GM21737 (cell line): ENCODE data around the gene ATP8A2.
"Not testable (repeated sequence)": the region's sequence is repeated elsewhere in the genome, so short reads cannot be mapped to it uniquely, and the experiment has no call there.

Experiments used
- ATAC-seq: cut with Tn5 transposase; IDR thresholded peaks from one replicate; pipeline ENCODE4 v1.9.1; 2021; ENCODE audit warnings: mild to moderate bottlenecking, moderate library complexity; ENCODE audit not compliant: unreplicated experiment

The ATP8A2 gene

DNA sequence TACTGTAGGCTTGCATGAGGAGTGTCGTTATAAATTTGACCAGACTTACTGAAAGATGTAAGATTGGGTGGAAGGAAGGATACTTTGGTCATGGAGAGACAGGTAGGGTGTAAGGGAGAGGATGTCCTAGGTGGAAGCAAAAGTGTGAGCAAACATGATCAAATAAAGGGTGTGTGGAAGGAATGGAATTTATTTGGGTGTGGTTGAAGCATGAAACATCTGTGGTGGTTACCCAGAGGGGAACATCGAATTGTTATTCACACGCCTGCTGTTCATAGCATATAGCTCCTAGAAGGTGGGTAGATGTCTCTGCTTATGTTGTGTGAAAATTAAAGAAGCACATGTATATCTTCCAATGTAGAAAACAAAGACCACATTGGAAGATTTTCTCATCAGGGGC, 157.7 kb downstream of the ATP8A2 start:
- no peak for ATAC-seq

DNA sequence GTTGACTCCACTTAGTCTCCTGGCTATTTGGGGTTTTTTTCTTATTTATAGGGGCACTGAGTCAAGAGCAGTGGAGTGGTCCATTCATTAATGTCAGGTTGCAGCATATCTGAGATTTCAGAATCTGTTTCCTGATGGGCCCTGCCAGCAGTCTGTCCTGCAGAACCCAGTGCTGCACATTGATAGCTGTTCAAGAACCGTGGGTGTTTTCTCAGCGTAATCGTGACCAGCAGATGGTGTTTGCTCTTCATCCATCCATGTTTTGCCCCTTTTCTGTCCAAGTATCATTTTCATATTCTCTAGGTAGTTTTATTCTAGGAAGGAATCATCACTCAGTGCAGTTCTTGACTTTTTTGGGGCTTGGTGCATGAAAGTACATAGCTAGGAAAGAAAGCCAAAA, 166.5 kb downstream of the ATP8A2 start:
- no peak for ATAC-seq

DNA sequence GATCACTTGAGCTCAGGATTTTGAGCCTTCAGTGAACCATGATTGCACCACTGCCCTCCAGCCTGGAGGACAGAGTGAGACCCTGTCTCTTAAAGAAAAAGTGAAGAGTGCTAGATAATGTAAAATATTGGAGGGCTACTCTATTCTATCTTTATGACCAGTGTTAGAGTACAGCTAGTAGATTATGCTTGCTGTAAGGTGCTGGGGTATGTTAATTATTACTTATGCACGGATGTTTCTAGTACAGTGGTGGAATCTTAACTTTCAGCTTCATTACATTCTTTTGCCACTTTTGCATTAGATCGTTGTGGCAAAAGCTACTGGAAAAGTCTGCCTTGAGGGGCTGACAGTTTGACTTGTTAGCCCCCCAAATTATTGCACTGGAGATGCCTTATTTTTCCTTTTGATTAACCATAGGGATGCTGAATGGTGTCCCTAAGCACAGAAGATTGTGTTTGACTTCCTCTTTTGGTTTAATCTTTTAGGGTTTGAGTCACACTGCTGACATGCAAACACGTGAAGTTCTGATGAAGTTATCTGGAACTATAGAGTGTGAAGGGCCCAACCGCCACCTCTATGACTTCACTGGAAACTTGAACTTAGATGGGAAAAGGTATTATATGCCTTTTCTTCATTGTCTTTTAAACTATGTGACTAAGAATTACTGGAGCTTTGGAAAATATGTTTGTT, 169.8 kb downstream of the ATP8A2 start:
- no peak for ATAC-seq

DNA sequence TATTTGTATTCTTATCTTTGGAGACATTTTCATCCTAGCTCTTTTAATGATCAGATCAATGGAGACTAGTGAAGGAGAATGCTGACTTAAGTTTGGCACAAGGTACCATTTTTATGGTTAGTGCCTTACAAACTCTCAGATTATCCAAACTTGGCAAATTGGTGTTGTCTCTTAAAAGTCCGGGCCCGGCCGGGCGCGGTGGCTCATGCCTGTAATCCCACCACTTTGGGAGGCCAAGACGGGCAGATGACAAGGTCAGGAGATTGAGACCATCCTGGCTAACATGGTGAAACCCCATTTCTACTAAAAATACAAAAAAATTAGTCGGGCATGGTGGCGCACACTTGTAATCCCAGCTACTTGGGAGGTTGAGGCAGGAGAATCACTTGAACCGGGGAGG, 177.2 kb downstream of the ATP8A2 start:
- not testable (repeated sequence) for ATAC-seq

DNA sequence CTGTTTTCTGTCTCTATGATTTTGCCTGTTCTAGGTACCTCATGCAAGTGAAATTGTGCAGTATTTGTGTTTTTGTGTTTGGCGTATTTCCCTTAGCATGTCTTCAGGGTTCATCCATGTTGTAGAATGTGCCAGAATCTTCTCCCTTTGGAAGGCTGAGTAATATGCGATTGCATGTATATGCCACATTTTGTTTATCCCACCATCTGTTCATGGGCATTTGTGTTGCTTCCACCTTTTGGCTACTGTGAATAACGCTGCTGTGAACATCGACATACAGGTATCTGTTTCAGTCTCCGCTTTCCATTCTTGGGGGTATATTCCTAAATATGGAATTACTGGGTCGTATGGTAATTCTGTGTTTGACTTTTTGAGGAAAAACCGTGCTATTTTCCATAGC, 190.0 kb downstream of the ATP8A2 start:
- no peak for ATAC-seq

DNA sequence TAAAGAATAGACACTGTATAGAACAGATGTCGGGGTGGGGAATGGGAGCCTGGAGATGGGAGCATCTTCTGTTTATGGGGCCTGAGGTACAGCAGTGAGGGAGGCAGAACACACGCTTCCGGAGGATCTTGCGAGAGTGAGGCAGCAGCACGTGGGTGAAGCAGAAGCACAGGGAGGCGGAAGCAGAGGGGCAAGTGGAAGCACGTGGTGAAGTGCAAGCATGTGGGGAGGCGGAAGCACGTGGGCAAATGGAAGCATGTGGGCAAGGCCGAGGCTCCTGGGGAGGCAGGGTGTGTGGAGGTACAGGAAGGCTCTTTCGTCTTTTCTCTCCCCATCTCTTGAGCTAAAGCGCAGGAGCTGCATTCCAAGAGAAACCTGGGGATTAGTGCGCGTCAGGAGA, 198.4 kb downstream of the ATP8A2 start:
- no peak for ATAC-seq

DNA sequence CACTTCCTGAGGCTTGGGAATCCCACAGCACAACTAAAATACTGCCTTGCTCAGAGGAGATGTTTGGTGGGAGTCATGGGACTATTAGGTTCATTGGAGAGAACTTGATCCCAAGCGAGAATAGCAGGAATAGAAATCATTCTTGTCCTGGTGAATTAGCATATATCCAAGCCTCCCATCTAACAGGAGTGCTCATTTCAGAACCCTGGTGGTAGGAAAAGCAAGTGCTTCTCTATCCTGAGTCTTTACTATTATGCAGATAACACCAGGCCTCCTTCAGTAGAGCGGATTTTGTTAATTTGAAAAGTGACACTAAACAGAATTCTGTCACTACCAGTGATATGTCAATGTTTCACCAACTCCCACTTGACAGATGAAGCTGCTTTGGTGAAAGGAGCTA, 199.5 kb downstream of the ATP8A2 start:
- ATAC-seq = no peak

DNA sequence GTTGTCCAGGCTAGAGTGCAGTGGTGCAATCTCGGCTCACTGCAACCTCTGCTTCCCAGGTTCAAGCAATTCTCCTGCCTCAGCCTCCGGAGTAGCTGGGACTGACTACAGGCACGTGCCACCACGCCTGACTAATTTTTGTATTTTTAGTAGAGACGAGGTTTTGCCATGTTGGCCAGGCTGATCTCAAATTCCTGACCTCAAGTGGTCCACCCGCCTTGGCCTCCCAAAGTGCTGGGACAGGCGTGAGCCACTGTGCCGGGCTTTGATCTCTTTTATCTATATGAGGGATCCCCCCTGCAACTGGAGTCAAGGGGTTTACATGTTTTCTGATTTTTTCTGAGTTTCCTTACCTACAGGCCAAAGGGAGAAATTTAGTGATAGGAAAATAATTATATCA, 200.4 kb downstream of the ATP8A2 start:
- ATAC-seq = not testable (repeated sequence)

DNA sequence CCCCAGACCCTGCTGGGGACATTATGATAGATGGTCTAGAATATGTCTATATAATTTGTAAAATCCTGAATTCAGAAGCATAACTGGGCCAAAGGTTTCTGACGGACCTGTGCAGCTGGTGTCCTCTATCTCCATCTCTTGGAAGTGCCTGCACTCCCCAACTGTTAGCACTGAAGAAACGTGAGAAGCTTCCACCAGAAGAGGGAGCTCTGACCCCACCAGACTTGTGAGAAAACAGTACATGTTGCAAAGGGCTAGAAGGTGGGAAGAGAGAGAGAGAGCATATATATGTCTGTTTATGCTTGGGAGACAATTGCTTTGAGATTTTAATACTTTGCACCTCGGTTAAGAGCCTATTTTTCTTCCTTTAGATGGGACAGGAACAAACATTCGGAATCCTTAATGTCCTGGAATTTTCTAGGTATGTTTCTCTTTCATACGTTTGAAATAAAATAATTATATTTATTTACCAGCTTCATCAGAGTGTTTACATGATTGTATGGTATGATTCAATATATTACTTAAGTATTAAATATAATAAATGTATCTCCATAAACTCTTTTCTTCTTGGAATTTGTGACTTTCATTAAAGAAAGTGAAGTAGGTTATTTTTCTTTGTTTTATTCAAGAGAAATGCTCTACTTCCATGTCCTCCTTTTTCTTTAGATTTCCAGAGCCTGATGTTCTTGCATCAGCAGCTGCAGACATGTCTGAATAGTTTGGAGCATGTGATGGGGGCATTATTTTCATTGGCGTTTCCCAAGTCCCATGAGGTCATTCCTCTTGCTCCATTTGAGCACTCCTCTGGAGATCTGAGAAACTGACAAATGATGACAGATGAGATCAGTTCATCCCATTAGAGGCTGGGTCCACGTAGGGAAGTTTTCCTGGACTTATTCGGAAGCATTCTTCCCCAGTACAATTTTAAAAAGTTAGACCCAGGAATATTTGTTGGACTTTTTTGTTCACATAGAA, 202.9 kb downstream of the ATP8A2 start:
- ATAC-seq = no peak

DNA sequence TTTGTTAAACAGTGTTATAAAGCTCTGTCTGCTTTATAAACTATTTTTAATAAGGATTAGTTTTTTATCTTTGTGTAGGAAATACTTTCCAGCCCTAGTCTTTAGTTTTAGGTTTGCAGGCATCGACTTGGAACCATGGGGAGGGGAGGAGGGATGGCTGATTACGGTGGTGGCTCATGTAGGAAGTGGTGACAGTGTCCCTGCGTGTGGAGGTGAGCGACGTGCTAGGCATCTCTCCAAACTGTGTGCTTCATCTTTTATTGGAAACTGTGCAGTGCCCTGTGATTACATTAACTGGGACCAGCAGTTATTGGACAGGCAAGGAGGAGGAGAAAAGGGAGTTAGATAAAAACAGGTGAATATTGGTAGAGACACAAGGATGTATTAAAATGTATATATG, 203.8 kb downstream of the ATP8A2 start:
- no peak for ATAC-seq

DNA sequence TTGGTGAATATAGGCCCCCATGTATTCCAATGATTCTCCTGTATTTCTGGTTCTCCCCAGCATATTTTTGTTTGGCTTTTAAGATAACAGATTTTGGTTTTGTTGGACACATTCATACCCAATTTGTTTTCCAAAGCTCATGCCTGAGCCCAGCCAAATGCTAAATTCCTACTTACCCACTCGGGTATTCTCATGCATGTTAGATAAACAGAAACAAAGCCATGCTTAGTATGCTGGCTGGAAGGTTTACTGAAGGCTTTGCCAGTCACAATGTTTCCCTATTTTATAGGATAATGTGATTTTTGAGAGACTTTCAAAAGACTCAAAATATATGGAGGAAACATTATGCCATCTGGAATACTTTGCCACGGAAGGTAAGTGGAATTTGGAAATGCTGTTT, 206.8 kb downstream of the ATP8A2 start:
- ATAC-seq = no peak

DNA sequence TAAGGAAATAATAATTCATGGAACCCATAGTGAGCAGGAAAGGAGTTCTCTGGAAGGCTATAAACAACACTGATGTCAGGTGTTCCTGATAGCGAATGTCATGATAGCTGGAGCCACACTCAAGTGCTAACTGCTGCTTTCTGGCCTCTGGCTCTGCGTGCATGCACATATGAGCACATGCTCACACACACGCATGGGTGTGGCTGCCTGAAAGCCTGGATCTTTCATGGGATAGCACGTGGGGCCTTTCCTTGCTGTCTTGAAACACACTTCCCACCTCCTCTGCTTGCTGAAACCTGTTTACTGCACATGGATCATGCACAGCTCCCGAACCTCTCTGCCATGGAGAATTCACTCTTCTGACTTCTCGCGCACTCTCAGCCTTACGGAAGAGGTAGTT, 207.4 kb downstream of the ATP8A2 start:
- ATAC-seq = no peak

DNA sequence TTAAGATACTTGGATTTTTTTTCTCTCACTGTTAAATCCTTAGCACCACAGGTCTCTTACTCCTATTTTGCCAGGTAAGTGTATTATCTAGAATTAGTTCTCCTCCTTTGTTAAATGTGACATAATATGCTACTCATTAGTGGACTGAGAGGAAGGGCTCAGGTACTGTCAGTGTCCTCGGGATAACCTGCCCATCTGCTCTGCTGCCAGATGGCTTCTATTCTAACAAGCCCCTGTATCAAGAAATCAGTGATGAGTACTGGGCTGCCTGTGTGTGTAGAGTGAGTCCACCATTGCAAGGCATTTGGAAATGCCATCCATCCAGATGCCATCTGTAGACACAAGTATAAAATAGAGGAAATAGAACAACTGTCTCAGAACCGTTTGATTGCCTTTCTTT, 209.6 kb downstream of the ATP8A2 start:
- ATAC-seq = no peak

DNA sequence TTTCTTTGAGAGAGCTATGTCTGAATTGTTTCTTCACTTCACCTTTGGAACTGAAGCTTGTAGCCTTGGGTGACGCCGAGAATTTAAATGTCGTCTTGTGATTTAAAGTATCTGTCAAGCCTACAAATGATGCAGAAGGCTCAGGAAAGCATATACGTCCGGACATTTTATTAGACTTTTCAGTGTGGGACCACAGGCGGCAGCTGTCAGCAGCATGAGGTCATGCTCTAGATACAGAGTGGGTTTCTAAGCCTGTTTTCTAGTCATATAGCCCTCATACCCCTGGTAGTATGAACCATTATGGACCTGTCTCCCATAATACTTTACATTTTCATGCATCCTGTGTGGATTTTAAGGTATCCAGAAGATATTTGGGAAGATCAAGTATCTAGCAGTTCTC, 212.3 kb downstream of the ATP8A2 start:
- ATAC-seq = no peak

DNA sequence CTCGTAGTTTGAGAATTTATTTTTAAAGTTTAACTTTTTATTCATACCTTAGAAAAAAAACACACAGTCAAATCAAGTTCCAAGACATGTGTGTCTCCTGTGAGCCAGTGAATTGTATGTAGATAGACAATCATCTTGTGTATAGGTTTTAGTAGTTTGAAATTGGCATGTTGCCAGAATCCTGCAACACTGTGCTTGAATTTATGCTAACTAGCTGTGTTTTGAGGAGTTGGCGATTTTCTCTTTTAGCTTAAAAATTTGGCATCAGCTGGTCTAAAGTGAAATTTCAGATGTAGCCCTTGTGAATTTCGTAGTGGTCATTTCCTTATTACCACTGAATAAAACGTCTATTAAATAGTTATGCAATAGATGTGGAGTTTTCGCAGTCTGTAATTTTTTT, 213.2 kb downstream of the ATP8A2 start:
- ATAC-seq = no peak

DNA sequence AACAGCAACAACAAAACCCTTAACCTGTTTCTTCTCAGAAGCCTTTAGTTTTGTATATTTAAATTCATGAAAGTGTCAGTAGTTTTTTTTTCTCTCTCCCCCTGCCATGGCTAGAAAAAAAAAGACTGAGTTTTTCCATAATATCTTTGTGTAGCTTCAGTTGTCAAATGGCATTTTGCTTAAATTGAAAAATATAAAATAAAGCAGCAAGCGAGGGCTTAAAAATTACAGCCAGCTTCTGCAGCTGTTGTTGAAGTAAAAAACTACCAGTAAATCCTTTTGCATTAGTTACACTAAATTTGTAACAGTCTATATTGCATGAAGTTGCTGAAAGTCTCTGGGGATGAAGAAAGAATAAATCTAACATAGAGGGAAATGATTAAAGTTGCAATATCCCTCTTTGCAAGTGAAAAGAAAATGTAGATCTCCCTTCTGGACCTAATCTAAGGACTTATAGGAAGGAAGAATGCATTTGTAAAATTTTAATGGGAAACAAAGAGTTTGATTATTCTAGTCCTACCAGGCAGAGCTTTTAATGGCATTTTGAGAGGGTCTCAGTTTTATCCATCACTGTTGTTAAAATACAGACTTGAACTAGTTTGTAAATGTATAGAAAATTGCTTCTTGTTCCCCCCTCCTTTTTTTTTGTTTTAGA, 215.7 kb downstream of the ATP8A2 start:
- ATAC-seq = no peak

DNA sequence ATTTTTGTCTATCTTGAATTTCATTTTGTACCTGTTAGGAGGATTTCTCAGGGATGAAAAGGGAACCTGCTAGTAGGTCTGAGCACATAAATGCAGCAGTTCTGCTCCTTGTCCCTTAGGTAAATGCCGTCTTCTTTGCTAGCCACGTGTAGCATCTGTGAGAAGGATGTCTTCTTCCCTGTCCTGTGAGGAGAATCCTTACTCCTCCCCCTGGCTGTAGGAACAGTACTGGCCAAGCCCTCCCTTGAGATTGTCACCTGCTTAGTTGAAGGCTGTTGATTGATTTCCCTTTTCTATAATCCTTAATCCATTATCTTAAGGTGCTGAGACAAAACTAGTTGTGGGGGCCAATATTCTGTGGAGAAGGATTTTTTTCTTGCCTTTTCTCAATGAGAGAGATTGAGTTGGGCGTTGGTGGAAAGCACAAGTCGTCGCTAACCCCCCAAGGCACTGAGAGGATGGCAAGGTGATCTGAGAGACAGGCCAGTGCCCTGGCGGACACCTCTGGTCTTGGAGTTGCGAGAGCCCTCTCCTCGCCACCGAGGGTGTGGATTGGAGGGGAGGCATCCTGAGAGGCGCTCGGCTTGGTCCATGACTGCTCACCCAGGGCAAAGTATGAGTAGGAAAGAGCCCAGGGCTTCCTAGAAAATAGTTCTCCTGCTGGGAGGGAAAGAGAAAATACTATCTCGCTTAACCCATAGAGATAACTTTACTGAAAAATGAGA, 216.7 kb downstream of the ATP8A2 start:
- ATAC-seq = no peak

DNA sequence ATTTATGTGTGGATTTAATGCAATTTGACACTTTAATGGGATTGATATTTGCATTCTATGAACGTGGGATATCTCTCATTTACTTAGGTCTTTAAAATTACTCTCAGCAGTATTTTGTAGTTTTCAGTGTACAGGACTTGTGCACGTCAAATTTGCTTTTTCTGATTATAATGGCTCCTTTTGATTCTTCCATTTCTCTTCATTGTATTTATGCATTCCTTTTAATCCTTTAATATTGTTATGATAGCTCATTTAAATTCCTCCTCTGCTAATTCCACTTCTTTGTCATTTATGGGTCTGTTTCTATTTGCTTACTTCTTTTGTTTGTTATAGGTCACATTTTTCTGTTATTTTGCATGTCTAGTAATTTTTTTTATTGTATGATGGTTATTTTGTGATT, 226.6 kb downstream of the ATP8A2 start:
- ATAC-seq = no peak

DNA sequence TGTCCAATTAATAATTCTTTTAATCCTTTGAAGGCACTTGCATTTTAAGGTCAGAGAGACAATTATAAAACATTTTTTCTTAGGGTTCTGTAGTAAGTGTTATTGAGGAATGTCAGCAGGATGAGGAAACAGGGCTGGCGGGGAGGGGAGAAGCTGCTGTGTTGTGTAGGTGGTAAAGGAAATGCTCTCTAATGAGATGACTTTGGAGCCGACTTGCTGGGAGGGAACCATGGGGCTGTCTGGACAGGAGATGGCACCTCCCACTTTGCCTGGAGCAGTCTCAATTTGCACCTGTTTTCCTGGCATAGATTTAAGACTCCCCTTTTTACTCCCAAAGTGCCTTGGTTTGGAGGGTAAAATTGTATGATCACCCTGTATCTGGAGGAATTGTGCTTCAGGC, 230.4 kb downstream of the ATP8A2 start:
- ATAC-seq = no peak

DNA sequence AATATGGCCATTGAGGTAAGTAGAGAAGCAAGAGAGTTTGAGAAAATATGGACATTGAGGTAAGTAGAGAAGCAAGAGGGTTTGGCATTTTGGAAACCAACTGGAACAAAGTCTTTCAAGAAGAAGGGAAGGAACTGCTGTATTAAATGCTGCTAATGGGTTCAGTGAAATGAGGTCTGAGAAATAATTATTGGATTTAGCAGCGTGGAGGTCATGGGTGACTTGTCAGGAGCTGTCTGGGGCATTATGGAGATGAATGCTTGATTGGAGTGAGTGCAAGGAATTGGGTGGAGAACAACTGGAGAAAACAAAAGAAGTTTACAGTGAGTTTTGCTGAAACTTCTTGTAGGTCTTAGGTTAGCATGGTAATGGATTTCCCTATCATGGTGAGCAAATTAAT, 232.3 kb downstream of the ATP8A2 start:
- ATAC-seq = no peak

DNA sequence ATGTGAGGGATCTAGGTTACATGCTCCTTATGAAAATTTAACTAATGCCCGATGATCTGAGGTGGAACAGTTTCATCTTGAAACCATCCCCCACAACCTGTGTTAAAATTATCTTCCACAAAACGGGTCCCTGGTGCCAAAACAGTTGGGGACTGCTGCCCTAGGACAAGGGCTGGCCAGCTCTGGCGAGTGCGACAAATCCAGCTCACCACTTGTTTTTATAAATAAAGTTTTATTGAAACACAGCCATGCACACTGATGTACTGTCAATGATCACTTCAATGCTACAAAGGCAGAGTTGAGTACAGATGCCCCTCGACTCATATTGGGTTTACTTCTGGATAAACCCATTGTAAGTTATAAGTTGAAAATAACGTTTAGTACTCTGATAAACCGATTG, 235.3 kb downstream of the ATP8A2 start:
- no peak for ATAC-seq
